Measurements from ENCODE around the gene GPATCH1.
A peak's percentile ranks its signal among the peaks of the same experiment; 100 is the strongest.

GPATCH1 gene

DNA sequence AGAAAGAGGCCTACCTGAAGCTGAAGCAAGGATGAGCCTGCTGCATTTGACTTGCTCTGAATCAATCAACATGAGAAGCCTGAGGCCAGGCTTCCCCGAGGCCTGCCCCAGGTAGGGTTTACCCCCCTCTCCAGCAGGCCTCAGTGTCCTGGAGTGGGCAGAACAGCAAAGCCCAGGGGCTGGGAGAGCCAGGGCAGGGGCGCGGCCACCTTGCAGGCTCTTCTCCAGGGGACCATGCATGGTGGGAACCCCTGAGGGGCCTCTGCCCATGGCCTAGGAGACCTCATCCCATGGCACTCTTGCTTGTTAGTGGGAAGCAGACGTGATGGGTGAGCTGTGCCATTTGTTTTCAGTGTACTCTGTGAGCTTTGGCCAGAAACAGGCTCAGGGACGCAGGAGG lies 93.2 kb downstream of the GPATCH1 start:
- Histone ChIP-seq H3K9me3 (ENCODE audit: severe bottlenecking) (no peaks in the 10 kb centered on the region), H3K36me3 (no peaks in the 10 kb centered on the region), H3K27ac (no peak overlapping the region), H3K4me3 (ENCODE audit: low read depth, low read length) (no peak overlapping the region), H3K27me3 (ENCODE audit: insufficient read depth, low read depth, severe bottlenecking) (no peaks in the 10 kb centered on the region)
- no peak for DNase-seq
- TF ChIP-seq, protein P1, sequence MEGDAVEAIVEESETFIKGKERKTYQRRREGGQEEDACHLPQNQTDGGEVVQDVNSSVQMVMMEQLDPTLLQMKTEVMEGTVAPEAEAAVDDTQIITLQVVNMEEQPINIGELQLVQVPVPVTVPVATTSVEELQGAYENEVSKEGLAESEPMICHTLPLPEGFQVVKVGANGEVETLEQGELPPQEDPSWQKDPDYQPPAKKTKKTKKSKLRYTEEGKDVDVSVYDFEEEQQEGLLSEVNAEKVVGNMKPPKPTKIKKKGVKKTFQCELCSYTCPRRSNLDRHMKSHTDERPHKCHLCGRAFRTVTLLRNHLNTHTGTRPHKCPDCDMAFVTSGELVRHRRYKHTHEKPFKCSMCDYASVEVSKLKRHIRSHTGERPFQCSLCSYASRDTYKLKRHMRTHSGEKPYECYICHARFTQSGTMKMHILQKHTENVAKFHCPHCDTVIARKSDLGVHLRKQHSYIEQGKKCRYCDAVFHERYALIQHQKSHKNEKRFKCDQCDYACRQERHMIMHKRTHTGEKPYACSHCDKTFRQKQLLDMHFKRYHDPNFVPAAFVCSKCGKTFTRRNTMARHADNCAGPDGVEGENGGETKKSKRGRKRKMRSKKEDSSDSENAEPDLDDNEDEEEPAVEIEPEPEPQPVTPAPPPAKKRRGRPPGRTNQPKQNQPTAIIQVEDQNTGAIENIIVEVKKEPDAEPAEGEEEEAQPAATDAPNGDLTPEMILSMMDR (IDR thresholded peaks at IDR 0.05; ENCODE audit: low read depth, low read length): no peak

DNA sequence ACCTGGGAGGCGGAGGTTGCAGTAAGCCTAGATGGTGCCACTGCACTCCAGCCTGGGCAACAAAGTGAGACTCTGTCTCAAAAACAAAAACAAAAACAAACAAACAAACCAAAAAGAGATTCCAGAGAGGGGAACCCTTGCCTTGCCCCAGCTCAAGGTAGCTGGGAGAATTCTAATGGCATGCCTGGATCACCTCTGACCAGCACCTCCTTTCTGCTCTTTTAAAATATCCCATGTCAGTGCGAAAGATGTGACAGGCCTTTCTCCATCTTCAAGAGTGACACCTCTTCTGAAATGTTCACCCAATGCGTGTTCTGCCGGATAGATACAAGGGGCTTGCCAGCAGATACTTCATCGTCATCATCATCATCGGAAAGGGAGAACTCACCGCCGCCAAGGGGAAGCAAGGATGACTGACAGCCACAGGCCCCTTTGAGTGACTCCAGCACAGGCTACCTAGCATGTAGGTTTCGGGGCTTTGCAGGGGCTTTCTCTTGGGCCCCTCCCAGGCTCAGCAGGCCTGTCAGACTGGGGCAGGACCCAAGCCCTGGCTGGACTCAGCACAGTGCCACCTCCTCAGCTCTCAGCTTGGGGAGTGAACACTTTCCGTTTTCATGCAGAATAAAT lies 94.3 kb downstream of the GPATCH1 start:
- no peak for DNase-seq
- TF ChIP-seq, protein P1 (IDR thresholded peaks at IDR 0.05; ENCODE audit: low read depth, low read length): no peak
- no peak overlapping the region for H3K4me3 ChIP-seq (ENCODE audit: low read depth, low read length)
- H3K27ac ChIP-seq: no peak overlapping the region
- H3K36me3 ChIP-seq: no peaks in the 10 kb centered on the region
- H3K9me3 ChIP-seq (ENCODE audit: severe bottlenecking): no peaks in the 10 kb centered on the region
- H3K27me3 ChIP-seq (ENCODE audit: insufficient read depth, low read depth, severe bottlenecking): no peaks in the 10 kb centered on the region

DNA sequence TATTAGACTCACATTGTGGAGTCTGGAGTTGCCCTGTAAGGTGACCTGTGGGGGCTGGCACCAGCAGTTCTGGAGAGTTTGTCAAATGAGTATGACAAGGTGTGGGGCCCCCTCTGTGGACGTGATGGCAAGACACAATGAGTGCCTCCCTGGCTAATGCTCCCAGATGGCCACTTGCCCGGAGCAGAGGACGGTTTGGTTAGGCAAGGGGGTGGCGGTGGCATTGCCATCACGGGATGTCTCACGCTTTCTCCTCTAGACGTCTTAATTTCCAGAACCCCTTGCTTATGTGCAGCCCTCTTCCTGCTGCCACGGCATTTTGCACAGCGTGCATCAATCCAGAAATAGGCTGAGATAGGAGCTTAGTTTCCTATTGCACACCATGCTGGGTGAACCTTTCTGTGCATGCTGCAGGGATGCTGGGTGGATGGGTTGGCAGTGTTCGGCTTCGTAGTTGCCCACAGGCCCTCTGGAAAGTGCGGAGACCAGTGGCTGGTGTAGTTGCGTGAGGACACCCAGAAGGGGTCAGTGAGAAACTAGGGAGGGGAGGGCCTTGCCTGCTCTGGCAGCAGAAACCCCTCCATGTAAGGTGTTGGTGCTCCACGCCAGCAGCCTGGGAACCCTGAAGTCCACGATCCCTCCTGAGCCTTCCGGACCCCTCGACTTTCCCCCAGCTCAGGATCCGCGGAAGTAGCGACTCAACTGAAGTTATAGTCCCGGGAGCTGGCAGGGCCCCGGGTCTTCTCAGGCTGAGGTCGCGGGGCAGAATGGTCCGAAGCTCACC lies 95.1 kb downstream of the GPATCH1 start:
- Histone ChIP-seq H3K4me3 (ENCODE audit: low read depth, low read length) (peak overlapping the region; percentile 80), H3K27ac (peak overlapping the region; percentile 79), H3K27me3 (ENCODE audit: insufficient read depth, low read depth, severe bottlenecking) (no peaks in the 10 kb centered on the region), H3K9me3 (ENCODE audit: severe bottlenecking) (no peaks in the 10 kb centered on the region), H3K36me3 (no peaks in the 10 kb centered on the region)
- TF ChIP-seq, protein P1 (IDR thresholded peaks at IDR 0.05; ENCODE audit: low read depth, low read length): peak; percentile 31; the same call in 1 of the 2 replicates
- DNase-seq: peak; percentile 59

DNA sequence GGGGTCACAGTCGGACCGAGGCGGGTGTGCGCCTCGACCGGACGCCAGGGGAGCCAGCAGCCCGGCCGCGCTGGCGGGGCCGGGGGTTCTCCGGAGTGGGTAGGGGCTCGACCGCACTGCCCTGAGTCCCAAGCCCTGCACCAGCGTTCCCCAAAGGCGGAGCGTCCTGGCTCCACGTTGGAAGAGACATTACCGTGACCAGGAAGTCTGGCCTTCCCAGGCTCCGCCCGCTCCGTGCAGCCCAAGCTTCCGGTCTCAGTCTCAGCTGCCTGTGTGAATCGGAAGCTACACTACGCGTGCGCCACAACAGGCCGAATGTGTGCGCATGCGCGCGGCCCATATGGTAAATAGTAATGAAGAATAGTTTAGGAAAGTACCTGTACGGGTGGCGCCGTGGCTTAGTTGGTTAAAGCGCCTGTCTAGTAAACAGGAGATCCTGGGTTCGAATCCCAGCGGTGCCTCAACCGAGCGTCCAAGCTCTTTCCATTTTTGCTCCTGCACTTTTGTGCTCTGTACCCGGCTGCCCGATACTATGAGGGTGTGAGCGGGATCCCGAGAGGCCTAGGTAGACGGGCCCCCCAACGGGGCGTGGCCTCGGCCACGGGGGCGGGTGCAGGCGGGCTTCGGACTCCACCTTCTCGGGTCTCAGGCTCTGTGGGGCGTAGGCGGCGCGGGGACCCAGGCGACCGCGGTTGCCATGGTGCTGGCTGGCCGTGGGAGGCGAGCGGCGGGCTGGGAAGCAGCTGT lies 95.9 kb downstream of the GPATCH1 start:
- peak; percentile 99 for DNase-seq
- no peaks in the 10 kb centered on the region for H3K36me3 ChIP-seq
- no peaks in the 10 kb centered on the region for H3K27me3 ChIP-seq (ENCODE audit: insufficient read depth, low read depth, severe bottlenecking)
- TF ChIP-seq, protein P1 (IDR thresholded peaks at IDR 0.05; ENCODE audit: low read depth, low read length): no peak
- H3K9me3 ChIP-seq (ENCODE audit: severe bottlenecking): no peaks in the 10 kb centered on the region
- H3K4me3 ChIP-seq (ENCODE audit: low read depth, low read length): peak overlapping the region; percentile 80
- peak overlapping the region; percentile 79 for H3K27ac ChIP-seq

DNA sequence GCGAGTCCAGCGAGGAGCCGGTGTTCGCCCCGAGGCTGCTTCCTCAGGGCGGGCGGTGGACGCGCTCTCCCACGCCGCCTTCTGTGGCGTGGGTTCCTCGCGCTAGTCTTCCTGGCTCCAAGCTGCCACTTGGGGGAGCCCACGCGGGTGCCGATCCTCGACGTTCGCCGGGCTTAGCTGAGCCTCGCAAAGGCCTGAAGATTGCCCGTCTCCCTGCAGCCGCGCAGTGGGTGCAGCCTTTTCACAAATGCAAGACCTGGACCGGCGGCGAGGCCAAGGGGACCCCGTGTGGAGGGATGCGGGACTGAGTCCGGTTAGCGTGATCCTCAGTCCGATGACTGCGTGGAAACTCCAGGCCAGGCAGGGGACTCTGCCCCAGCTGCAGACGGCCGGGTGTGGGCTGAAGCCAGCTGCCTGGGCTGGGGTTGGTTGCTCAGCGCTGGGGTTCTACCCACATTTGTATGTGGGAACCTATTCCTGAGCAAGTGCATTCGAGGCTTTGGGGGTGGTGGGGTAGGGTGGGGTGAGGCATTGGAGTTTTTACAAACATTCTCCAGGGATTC lies 96.5 kb downstream of the GPATCH1 start:
- TF ChIP-seq, protein P1 (IDR thresholded peaks at IDR 0.05; ENCODE audit: low read depth, low read length): peak; percentile 52
- Histone ChIP-seq H3K36me3 (no peaks in the 10 kb centered on the region), H3K4me3 (ENCODE audit: low read depth, low read length) (peak overlapping the region; percentile 70), H3K27ac (peak overlapping the region; percentile 54), H3K27me3 (ENCODE audit: insufficient read depth, low read depth, severe bottlenecking) (no peaks in the 10 kb centered on the region), H3K9me3 (ENCODE audit: severe bottlenecking) (no peaks in the 10 kb centered on the region)
- peak; percentile 79 for DNase-seq

Measured in WERI-Rb-1 (cell line).